Skeletal muscle satellite cell (primary cell): ENCODE data around the gene CLN5.
"Not testable (repeated sequence)": the region's sequence is repeated elsewhere in the genome, so short reads cannot be mapped to it uniquely, and the experiment has no call there.

Experiments
- H3K27me3 ChIP-seq: 2 replicates; pipeline ENCODE4 v1.7.0; 2013; ENCODE audit warnings: low read length; ENCODE audit not compliant: control insufficient read depth, insufficient read depth
- H3K36me3 ChIP-seq: 2 replicates; pipeline ENCODE4 v1.7.0; 2013; ENCODE audit warnings: mild to moderate bottlenecking, control low read depth, low read length; ENCODE audit not compliant: insufficient read depth
- H3K4me1 ChIP-seq: 2 replicates; pipeline ENCODE4 v1.7.0; 2013; ENCODE audit warnings: low read length; ENCODE audit not compliant: control insufficient read depth, insufficient read depth
- H3K4me2 ChIP-seq: 2 replicates; pipeline ENCODE4 v1.7.0; 2013; ENCODE audit warnings: mild to moderate bottlenecking, low read length
- H3K4me3 ChIP-seq: 2 replicates; pipeline ENCODE4 v1.7.0; 2013; ENCODE audit warnings: low read length
- H3K9ac ChIP-seq: 2 replicates; pipeline ENCODE4 v1.7.0; 2013; ENCODE audit warnings: mild to moderate bottlenecking, low read depth, low read length, moderate library complexity
- H3K9me3 ChIP-seq: replicated peaks from 2 replicates; pipeline ENCODE4 v1.7.0; 2013; ENCODE audit warnings: mild to moderate bottlenecking, control low read depth, low read length

CLN5 gene

DNA sequence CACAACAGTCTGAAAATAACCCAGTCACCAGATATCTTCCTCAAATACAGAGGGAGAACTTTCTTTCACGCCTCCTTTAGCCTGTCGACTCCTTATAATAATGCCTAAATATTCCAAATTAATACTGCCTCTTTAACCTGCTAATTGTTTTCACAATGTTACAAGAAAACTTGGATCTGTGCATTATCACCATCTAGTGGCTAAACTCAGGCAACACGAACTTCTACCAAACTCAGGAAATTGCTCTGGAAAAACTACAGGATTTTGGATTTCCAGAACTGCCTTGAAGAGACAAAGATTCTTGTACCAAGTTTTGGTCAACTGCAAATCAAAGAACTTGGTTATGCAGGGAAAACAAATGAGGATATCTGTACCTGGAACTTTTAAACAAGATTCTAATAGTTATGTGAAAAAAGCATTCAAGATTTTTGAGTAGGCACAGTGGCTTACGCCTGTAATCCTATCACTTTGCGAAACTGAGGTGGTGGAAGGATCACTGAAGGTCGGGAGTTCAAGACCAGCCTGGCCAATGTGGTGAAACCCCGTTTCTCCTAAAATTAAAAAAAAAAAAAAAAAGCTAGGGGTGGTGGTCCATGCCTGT lies 10.8 kb downstream of the CLN5 start:
- H3K9me3 ChIP-seq = no peaks in the 10 kb centered on the region
- H3K4me3 ChIP-seq = no peak overlapping the region
- no peak overlapping the region for H3K4me2 ChIP-seq
- no peak overlapping the region for H3K9ac ChIP-seq
- H3K27me3 ChIP-seq = no peaks in the 10 kb centered on the region
- peaks cover 14% of the 10 kb centered on the region for H3K4me1 ChIP-seq
- H3K36me3 ChIP-seq = peaks cover 38% of the 10 kb centered on the region

DNA sequence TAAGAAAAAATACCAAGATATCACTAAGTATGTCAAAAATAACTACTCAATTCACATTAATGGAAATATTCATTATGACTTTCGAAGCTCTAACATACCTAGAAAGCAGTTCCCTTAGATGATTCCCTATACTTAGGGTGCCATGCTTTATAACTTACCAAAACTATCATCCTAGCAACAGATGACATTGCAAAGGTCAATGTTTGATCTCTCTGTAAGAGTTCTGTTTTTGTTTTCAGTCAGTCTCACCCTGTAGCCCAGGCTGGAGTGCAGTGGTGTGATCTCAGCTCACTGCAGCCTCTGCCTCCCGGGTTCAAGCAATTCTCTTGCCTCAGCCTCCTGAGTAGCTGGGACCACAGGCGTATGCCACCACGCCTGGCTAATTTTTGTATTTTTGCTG lies 16.5 kb downstream of the CLN5 start:
- H3K4me1 ChIP-seq, H3K4me2 ChIP-seq, H3K4me3 ChIP-seq, H3K27me3 ChIP-seq, H3K9me3 ChIP-seq, H3K9ac ChIP-seq: not testable (repeated sequence)
- peaks cover 61% of the 10 kb centered on the region for H3K36me3 ChIP-seq

DNA sequence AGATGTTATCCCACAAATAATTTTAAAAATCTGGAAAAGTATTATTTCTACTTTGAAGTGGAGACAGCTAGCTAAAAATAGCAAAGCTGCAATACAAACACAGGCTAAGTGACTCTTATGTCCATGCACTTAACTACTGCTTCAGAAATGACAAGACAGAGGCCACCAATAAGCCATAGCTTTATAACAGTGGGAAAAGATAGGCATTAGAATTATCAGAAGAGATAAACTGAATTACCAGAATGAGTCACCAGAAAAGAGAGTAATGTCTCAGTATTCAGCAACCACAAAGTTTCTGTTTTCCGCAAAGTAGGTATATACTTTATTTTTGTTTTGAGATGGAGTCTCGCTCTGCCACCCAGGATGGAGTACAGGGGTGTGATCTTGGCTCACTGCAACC lies 17.1 kb downstream of the CLN5 start:
- Histone ChIP-seq H3K9ac (no peak overlapping the region), H3K9me3 (no peaks in the 10 kb centered on the region), H3K4me1 (no peaks in the 10 kb centered on the region), H3K4me3 (no peak overlapping the region), H3K4me2 (no peak overlapping the region), H3K27me3 (no peaks in the 10 kb centered on the region), H3K36me3 (peaks cover 68% of the 10 kb centered on the region)

DNA sequence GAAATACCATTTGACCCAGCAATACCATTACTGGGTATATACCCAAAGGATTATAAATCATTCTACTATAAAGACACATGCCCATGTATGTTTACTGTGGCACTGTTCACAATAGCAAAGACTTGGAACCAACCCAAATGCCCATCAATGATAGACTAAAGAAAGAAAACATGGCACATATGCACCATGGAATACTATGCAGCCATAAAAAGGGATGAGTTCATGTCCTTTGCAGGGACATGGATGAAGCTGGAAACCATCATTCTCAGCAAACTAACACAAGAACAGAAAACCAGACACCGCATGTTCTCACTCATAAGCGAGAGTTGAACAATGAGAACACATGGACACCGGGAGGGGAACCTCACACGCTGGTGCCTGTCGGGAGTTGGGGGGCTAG lies 17.8 kb downstream of the CLN5 start:
- not testable (repeated sequence) for H3K4me3 ChIP-seq, H3K27me3 ChIP-seq, H3K9me3 ChIP-seq, H3K4me2 ChIP-seq, H3K9ac ChIP-seq, H3K4me1 ChIP-seq
- H3K36me3 ChIP-seq = peaks cover 71% of the 10 kb centered on the region

DNA sequence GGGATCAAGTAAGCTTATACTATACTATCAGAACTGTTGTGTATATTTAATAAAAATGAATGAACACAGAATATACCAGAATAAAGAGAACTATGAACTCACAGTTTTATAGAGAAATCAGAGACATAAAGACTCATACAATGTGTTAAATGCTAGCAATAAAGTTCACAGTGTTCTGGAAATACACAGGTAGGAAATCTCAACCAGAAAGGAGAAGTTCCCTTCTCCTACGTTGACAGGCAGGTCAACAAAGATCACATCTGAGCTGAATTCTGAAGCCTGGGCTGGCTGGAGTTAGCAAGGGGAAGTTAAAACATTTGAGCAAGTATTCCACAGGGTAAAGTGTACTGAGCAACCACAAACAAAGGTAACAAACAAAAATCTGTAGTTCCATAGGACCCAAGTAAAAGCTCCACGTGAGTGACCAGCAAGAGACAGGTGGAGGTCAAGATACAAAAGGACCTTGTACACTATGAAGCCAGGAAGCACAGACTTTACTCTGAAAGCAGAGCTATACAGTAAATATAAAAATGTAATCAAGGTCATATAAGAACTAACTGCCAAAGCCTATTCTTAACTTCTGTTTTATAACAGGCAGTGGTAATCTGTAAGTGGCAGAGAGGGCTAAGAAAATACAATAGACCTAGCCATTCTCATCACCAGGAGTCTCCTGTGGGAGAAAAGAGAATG lies 22.1 kb downstream of the CLN5 start:
- H3K4me2 ChIP-seq = no peak overlapping the region
- no peak overlapping the region for H3K4me3 ChIP-seq
- no peaks in the 10 kb centered on the region for H3K27me3 ChIP-seq
- peaks cover 82% of the 10 kb centered on the region for H3K36me3 ChIP-seq
- no peak overlapping the region for H3K9ac ChIP-seq
- H3K9me3 ChIP-seq = no peaks in the 10 kb centered on the region
- H3K4me1 ChIP-seq = no peaks in the 10 kb centered on the region

DNA sequence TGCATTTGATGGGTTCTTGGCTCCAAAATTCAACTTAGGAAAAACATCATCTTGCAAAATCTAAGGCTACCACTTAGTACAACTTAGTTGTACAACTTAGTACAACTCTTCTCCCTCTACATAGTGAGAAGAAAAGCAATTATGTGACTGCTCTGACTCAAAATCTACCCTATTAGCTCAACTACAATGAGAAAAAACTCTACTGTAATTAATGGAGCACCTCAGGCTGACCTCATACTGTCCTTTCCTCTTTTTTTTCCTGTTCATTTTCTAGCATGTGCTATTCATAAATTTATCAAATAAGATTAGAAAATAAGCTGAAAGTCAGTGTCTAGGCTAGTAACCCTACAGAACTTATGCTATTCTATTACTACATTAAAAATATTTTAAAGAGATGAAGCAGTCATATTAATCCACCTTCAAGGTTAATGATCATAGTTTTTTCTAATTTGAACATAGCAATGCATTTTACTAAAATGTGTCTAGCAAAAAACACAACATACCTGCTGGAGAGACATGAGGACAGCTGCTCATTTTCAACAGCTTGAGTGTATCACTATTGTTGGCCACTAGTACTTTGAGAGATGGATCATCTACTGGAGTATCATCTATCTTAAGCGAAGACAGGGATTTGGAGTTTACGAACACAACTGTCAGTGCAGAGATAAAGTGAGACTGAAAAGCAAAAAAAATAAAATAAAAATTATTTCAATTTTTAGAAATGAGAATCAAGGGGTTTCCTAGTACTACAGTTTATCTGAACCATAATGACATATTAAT lies 23.2 kb downstream of the CLN5 start:
- peaks cover 75% of the 10 kb centered on the region for H3K36me3 ChIP-seq
- no peak overlapping the region for H3K4me3 ChIP-seq
- no peaks in the 10 kb centered on the region for H3K4me1 ChIP-seq
- no peak overlapping the region for H3K9ac ChIP-seq
- no peaks in the 10 kb centered on the region for H3K9me3 ChIP-seq
- H3K27me3 ChIP-seq = no peaks in the 10 kb centered on the region
- no peak overlapping the region for H3K4me2 ChIP-seq

DNA sequence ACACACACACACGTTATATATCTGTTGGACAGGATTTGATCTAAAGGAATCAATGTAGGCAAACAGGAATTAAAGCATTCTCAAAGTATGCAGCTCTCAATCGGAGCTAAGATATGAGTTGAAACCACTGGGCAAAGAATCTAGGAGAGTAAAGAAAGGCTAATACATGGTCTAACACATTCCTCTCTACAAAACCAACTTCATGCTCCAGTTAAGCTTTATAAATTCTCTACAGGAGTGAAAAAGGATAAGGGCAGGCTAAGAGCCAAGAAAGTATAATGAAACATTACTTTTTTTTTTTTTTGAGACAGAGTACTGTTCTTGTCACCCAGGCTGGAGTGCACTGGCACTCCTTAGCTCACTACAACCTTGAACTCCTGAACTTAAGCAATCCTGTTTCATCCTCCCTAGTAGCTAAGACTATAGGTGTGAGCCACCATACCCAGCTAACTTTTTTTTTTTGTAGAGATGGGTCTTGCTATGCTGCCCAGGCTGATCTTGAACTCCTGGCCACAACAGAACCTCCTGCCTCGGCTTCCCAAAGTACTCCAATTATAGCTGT lies 24.5 kb downstream of the CLN5 start:
- Histone ChIP-seq H3K4me2 (no peak overlapping the region), H3K9me3 (no peaks in the 10 kb centered on the region), H3K27me3 (no peaks in the 10 kb centered on the region), H3K4me1 (no peaks in the 10 kb centered on the region), H3K9ac (no peak overlapping the region), H3K4me3 (no peak overlapping the region), H3K36me3 (peaks cover 65% of the 10 kb centered on the region)

DNA sequence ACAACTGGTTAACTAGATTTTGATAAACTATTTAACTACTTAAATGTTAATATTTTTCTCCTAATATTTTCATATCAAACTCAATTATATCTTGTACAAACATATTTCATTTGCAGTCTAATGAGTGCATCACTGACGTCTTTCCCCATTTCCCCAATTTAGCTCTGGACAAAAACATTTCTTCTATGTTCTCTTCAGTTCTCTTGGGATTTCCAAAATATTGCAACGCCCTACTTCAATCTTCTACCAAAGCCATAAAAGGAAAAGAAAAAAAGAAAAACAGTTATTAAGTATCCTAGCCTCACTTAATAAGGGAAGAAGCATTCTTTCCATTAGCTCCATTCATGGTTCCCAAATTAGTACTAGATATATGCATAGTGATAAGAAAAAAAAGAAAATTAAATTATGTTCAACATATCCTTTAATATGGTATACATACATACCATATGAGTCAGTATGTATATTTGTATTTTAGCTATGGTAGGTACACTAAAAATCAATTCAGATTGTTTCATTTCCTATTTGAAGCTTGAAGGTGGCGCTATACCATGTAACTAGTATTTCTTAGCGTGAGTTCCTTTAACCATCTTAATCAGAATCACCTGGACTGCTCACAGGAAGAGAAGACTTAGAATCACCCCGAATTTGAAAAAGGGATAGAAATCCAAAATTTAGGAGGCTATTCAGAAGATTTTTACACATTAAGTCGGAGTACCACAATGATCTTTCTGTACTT lies 25.2 kb downstream of the CLN5 start:
- Histone ChIP-seq H3K9me3 (no peaks in the 10 kb centered on the region), H3K4me3 (no peak overlapping the region), H3K9ac (no peak overlapping the region), H3K36me3 (peaks cover 63% of the 10 kb centered on the region), H3K4me1 (peaks cover under 1% of the 10 kb centered on the region), H3K27me3 (no peaks in the 10 kb centered on the region), H3K4me2 (no peak overlapping the region)

DNA sequence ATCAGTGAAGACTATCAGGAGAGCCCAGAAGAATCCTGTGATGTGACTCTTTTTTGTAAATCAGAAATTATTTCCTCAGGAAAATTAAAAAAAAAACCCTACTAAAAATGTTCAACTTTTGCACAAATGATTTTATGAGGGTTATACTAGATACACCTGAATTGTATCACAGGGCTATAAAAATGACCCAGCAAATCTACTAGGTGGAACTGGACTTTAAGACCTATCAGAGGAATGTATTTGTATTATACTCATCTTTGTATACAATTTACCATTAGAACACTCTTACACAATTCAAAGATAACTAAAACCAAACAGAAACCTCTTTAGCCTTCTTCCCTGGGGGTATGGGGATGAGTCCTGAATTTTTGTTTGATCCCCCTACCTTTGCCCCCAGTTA lies 27.9 kb downstream of the CLN5 start:
- Histone ChIP-seq H3K36me3 (peaks cover 42% of the 10 kb centered on the region), H3K4me1 (peaks cover 27% of the 10 kb centered on the region), H3K4me3 (no peak overlapping the region), H3K27me3 (no peaks in the 10 kb centered on the region), H3K9me3 (no peaks in the 10 kb centered on the region), H3K9ac (no peak overlapping the region), H3K4me2 (no peak overlapping the region)

DNA sequence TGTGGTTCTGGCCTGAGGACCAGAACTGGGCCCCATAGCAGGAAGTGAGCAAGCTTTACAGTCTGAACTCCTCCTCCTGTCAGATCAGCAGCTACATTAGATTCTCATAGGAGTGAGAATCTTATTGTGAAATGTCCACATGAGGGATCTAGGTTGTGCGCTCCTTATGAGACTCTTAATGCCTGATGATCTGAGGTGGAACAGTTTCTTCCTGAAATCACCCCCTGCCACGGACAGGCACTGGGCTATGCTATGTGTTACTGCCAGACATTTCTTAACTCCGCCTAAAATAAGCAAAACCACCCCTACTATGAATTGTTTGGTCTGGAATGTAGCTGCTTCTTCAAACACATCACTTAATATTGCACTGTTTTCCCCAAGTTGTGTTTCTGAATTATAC lies 30.5 kb downstream of the CLN5 start:
- Histone ChIP-seq H3K9me3 (no peaks in the 10 kb centered on the region), H3K36me3 (peaks cover 17% of the 10 kb centered on the region), H3K9ac (no peak overlapping the region), H3K4me3 (peak overlapping the region; percentile 9), H3K27me3 (no peaks in the 10 kb centered on the region), H3K4me2 (peak overlapping the region; percentile 47), H3K4me1 (peaks cover 32% of the 10 kb centered on the region)

DNA sequence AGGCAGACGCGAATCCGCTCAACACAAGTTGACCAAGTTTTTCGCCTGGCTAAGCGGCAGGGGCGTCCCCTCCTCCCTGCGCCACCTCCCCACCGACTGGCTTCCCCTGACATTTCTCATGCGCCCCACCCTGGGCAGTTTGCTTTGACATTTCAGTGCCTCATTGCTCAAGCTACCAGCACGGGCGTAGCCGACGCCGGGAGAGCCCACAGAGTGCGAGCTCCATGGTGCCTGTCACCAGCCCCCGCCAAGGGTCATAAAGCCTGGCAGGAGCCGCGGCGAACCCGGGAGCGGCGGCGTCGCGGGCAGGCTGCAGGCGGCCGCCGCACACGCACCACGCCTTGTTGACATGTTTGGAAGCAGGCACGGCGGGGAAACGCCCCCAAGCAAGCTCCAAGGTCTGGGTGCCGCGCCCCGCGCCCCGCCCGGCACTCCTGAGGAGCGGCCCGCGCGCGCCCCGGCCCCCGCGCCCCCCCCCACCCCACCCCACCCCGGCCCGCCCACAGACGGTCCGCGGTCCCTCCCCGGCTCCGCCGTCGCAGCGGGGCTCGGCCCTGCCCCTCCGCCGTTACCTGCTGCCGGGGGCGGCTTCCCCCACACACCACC lies 34.5 kb downstream of the CLN5 start:
- peak overlapping the region; percentile 96 for H3K4me2 ChIP-seq
- H3K27me3 ChIP-seq = no peaks in the 10 kb centered on the region
- H3K9ac ChIP-seq = peak overlapping the region; percentile 94
- H3K4me1 ChIP-seq = peaks cover 43% of the 10 kb centered on the region
- peaks cover 8% of the 10 kb centered on the region for H3K36me3 ChIP-seq
- peak overlapping the region; percentile 97 for H3K4me3 ChIP-seq
- H3K9me3 ChIP-seq = no peaks in the 10 kb centered on the region
